Measurements from ENCODE around the gene TP53. TPM values are rescaled to one million over a fixed set of nuclear protein-coding genes. Genes with fewer than 3 reads are reported as not detected.

Gene TP53
- total RNA-seq, 1 experiment from 2014 or later = 9.2 TPM

- CTCF ChIA-PET = no interaction called here
These were observed 21.7 kb upstream of the TP53 start for GRCh38 chr17:7709031-7709430.

GRCh38 chr17:7707858-7708750 is 20.8 kb upstream of the TP53 start:
- Mint-ChIP-seq H3K9me3 (ENCODE audit: unreplicated experiment) (no peaks in the 10 kb centered on the region), H3K27ac (ENCODE audit: unreplicated experiment) (no peak overlapping the region), H3K4me1 (ENCODE audit: low read depth, unreplicated experiment) (no peaks in the 10 kb centered on the region), H3K27me3 (ENCODE audit: insufficient read depth, unreplicated experiment) (no peaks in the 10 kb centered on the region), H3K36me3 (ENCODE audit: insufficient read depth, unreplicated experiment) (peaks cover 5% of the 10 kb centered on the region), H3K4me3 (ENCODE audit: unreplicated experiment) (no peak overlapping the region)
- H3K36me3 ChIP-seq (ENCODE audit: control insufficient read depth, insufficient read depth, low read length) = no peaks in the 10 kb centered on the region
- H3K4me1 ChIP-seq = no peaks in the 10 kb centered on the region
- no peak overlapping the region for H3K4me3 ChIP-seq (ENCODE audit: low read depth, low read length)
- no peaks in the 10 kb centered on the region for H3K9me3 ChIP-seq
- H3K27me3 ChIP-seq (replicated peaks; ENCODE audit: control insufficient read depth, insufficient read depth, low read length) = no peaks in the 10 kb centered on the region
- ChIA-PET POLR2A (no interaction called here), CTCF (interaction anchor here (3.3 kb wide), 1 partner anchor 9 kb away, joined by 24 read pairs; the partner anchor contains the start of gene DNAH2)
- no peak for TF ChIP-seq CTCF (IDR thresholded peaks at IDR 0.05; ENCODE audit: insufficient read depth in 1 of 2, low read depth in 1 of 2, low read length in 1 of 2, severe bottlenecking in 1 of 2, unreplicated experiment in 1 of 2)
- no TSS peak for BruUV-seq (replicated peaks)
- intact Hi-C loops (cut with micrococcal nuclease; ENCODE audit: unreplicated experiment) = no loop called here
- DNase-seq = no peak

More at GRCh38 chr17:7709031-7709430, 21.7 kb upstream of the TP53 start:
- no peak overlapping the region for H3K4me3 Mint-ChIP-seq (ENCODE audit: unreplicated experiment)
- no peaks in the 10 kb centered on the region for H3K9me3 Mint-ChIP-seq (ENCODE audit: unreplicated experiment)
- no peaks in the 10 kb centered on the region for H3K36me3 ChIP-seq (ENCODE audit: control insufficient read depth, insufficient read depth, low read length)
- H3K4me1 Mint-ChIP-seq (ENCODE audit: low read depth, unreplicated experiment) = no peaks in the 10 kb centered on the region
- DNase-seq = no peak
- BruUV-seq (replicated peaks) = no TSS peak
- H3K27me3 ChIP-seq (replicated peaks; ENCODE audit: control insufficient read depth, insufficient read depth, low read length) = no peaks in the 10 kb centered on the region
- no peaks in the 10 kb centered on the region for H3K4me1 ChIP-seq
- intact Hi-C loops (cut with micrococcal nuclease; ENCODE audit: unreplicated experiment) = no loop called here
- H3K36me3 Mint-ChIP-seq (ENCODE audit: insufficient read depth, unreplicated experiment) = peaks cover 5% of the 10 kb centered on the region
- POLR2A ChIA-PET = no interaction called here
- peaks cover 7% of the 10 kb centered on the region for H3K27me3 Mint-ChIP-seq (ENCODE audit: insufficient read depth, unreplicated experiment)
- H3K9me3 ChIP-seq = no peaks in the 10 kb centered on the region
- no peak overlapping the region for H3K4me3 ChIP-seq (ENCODE audit: low read depth, low read length)
- TF ChIP-seq CTCF (IDR thresholded peaks at IDR 0.05; ENCODE audit: insufficient read depth in 1 of 2, low read depth in 1 of 2, low read length in 1 of 2, severe bottlenecking in 1 of 2, unreplicated experiment in 1 of 2) = no peak
- no peak overlapping the region for H3K27ac Mint-ChIP-seq (ENCODE audit: unreplicated experiment)

- no peak for TF ChIP-seq CTCF (IDR thresholded peaks at IDR 0.05; ENCODE audit: insufficient read depth in 1 of 2, low read depth in 1 of 2, low read length in 1 of 2, severe bottlenecking in 1 of 2, unreplicated experiment in 1 of 2)
- CTCF ChIA-PET = interaction anchor here (3.3 kb wide), 1 partner anchor 9 kb away, joined by 24 read pairs; the partner anchor contains the start of gene DNAH2
- Histone ChIP-seq H3K4me3 (ENCODE audit: low read depth, low read length) (no peak overlapping the region), H3K4me1 (no peaks in the 10 kb centered on the region), H3K27me3 (replicated peaks; ENCODE audit: control insufficient read depth, insufficient read depth, low read length) (no peaks in the 10 kb centered on the region), H3K9me3 (no peaks in the 10 kb centered on the region), H3K36me3 (ENCODE audit: control insufficient read depth, insufficient read depth, low read length) (no peaks in the 10 kb centered on the region)
- H3K9me3 Mint-ChIP-seq (ENCODE audit: unreplicated experiment) = no peaks in the 10 kb centered on the region
- DNase-seq = no peak
- POLR2A ChIA-PET = no interaction called here
- H3K27me3 Mint-ChIP-seq (ENCODE audit: insufficient read depth, unreplicated experiment) = no peaks in the 10 kb centered on the region
- H3K27ac Mint-ChIP-seq (ENCODE audit: unreplicated experiment) = no peak overlapping the region
- intact Hi-C loops (cut with micrococcal nuclease; ENCODE audit: unreplicated experiment) = no loop called here
- H3K36me3 Mint-ChIP-seq (ENCODE audit: insufficient read depth, unreplicated experiment) = peaks cover 5% of the 10 kb centered on the region
- H3K4me3 Mint-ChIP-seq (ENCODE audit: unreplicated experiment) = no peak overlapping the region
- no TSS peak for BruUV-seq (replicated peaks)
- no peaks in the 10 kb centered on the region for H3K4me1 Mint-ChIP-seq (ENCODE audit: low read depth, unreplicated experiment)
These were observed 20.2 kb upstream of the TP53 start for GRCh38 chr17:7707446-7707845.
